Measurements from ENCODE around the gene GOT1. TPM values are rescaled to one million over a fixed set of nuclear protein-coding genes. Genes with fewer than 3 reads are reported as not detected.
A peak's percentile ranks its signal among the peaks of the same experiment; 100 is the strongest.

GOT1 gene
- total RNA-seq, 4 donors from 2014 or later = 8.6 to 19.9 (median 12.1) TPM

GRCh38 chr10:99430116-99430450 lies 341 bp downstream of the GOT1 start:
- H3K36me3 ChIP-seq = peaks cover 0 to 22% (median 0%) of the 10 kb centered on the region in 3 donors
- peak overlapping the region; percentile 63 to 85 (median 71) for H3K4me3 ChIP-seq
- DNase-seq (ENCODE audit: low spot score in 2 of 2) = no peak
- no peaks in the 10 kb centered on the region for H3K27me3 ChIP-seq
- WGBS, 2 donors = 14 to 23% methylated on average over 5 to 13 of the region's 14 CpGs
- peak overlapping the region; percentile 21 to 88 (median 76) for H3K27ac ChIP-seq
- H3K9me3 ChIP-seq = no peaks in the 10 kb centered on the region
- TF ChIP-seq POLR2A (IDR thresholded peaks at IDR 0.05) (no peak), CTCF (IDR thresholded peaks at IDR 0.05) (no peak), EP300 (IDR thresholded peaks at IDR 0.05) (no peak)
- peaks cover 0 to 21% (median 9%) of the 10 kb centered on the region in 4 donors for H3K4me1 ChIP-seq

DNA sequence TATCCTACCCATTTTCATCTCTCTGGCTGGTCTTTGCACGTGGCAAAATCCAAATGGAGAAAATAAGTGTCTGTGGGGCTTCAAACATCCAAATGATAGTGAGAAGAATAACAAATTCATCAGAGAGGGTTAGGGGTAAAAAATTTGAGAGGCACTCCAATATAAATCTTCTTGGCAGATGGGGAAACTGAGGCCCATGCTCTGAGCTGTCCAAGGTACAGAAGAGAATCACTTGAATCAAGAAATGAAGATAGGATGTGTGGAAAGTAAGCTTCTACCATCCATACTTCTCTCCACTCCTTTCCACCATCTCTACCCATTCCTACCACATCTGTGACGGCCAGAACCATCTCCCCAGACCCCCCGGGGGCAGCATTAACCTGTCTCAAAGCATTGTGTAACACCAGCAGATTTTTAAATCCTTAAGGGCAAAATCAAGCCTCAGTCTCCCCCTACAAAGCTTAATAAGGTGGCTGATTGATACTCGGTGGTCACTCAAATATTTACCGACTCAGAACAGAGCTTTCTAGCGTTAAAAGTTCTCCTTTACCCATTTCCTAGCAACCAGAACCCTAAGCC lies 818 bp downstream of the GOT1 start:
- Histone ChIP-seq H3K4me3 (peak overlapping the region; percentile 63 to 85 (median 71)), H3K27ac (peak overlapping the region in 2 of 4 donors; percentile 83 to 88), H3K36me3 (peaks cover 0 to 24% (median 0%) of the 10 kb centered on the region in 3 donors), H3K9me3 (no peaks in the 10 kb centered on the region), H3K4me1 (peaks cover 0 to 21% (median 9%) of the 10 kb centered on the region in 4 donors), H3K27me3 (no peaks in the 10 kb centered on the region)
- DNase-seq (ENCODE audit: low spot score in 2 of 2) = no peak
- WGBS, 2 donors = 26 to 30% methylated on average over 6 of the region's 6 CpGs
- TF ChIP-seq EP300 (IDR thresholded peaks at IDR 0.05) (no peak), CTCF (IDR thresholded peaks at IDR 0.05) (no peak), POLR2A (IDR thresholded peaks at IDR 0.05) (no peak)

GRCh38 chr10:99427566-99428190 lies 2.7 kb downstream of the GOT1 start:
- H3K4me3 ChIP-seq = no peak overlapping the region
- no peak overlapping the region for H3K27ac ChIP-seq
- WGBS, 2 donors = 73 to 79% methylated on average over 4 of the region's 4 CpGs
- peaks cover 0 to 21% (median 9%) of the 10 kb centered on the region in 4 donors for H3K4me1 ChIP-seq
- DNase-seq (ENCODE audit: low spot score in 2 of 2) = no peak
- H3K9me3 ChIP-seq = no peaks in the 10 kb centered on the region
- peaks cover 0 to 14% (median 0%) of the 10 kb centered on the region in 3 donors for H3K36me3 ChIP-seq
- H3K27me3 ChIP-seq = no peaks in the 10 kb centered on the region
- no peak for TF ChIP-seq CTCF (IDR thresholded peaks at IDR 0.05)

DNA sequence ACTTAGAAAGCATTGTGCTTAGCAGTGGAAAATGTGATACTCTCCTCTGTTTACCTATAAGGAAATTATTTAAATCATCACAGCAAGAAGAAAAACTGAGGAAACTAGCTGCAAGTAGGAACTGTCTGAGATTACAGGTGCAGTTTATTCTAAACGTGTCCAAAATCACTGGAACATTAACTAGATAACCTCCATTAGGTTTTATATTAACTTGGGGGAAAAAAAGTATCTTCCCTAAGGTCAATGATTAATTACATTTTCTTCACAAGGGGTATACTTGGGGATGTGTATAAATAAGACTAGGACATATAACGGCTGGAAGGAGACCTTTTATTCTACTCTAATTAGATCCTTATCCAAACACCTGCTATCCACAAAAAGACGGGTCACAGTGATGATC lies 3.7 kb downstream of the GOT1 start:
- no peak overlapping the region for H3K4me3 ChIP-seq
- no peak overlapping the region for H3K27ac ChIP-seq
- 75 to 81% methylated on average over 3 of the region's 3 CpGs for WGBS, 2 donors
- H3K36me3 ChIP-seq = peaks cover 0 to 14% (median 0%) of the 10 kb centered on the region in 3 donors
- peaks cover 0 to 17% (median 3%) of the 10 kb centered on the region in 4 donors for H3K4me1 ChIP-seq
- no peak for DNase-seq (ENCODE audit: low spot score in 2 of 2)
- no peaks in the 10 kb centered on the region for H3K9me3 ChIP-seq
- H3K27me3 ChIP-seq = no peaks in the 10 kb centered on the region
- no peak for TF ChIP-seq EP300 (IDR thresholded peaks at IDR 0.05)
- TF ChIP-seq POLR2A (IDR thresholded peaks at IDR 0.05) = no peak
- TF ChIP-seq CTCF (IDR thresholded peaks at IDR 0.05) = no peak

DNA sequence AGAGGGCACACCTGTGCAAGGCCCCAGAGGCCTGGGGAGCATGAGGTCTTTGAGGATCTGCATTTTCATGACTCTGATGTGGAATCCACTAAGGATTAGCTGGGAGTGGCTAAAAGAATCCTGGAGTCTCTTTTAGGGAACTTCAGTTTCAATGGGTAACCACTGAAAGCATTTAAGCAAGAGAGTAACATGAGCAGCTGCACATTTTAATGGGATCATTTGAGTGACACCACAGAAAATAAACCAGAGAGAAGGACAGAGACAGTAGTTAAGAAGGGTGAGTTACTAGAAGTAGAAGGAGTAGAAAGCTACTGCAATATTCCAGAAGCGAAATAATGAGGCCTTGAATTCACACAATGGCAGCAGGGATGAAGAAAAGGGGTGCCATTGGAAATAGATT lies 5.2 kb downstream of the GOT1 start:
- Histone ChIP-seq H3K4me3 (no peak overlapping the region), H3K27ac (no peak overlapping the region), H3K27me3 (no peaks in the 10 kb centered on the region), H3K9me3 (no peaks in the 10 kb centered on the region), H3K36me3 (peaks cover 0 to 22% (median 0%) of the 10 kb centered on the region in 3 donors), H3K4me1 (peaks cover 0 to 11% (median 0%) of the 10 kb centered on the region in 4 donors)
- no peak for DNase-seq (ENCODE audit: low spot score in 2 of 2)
- 84 to 98% methylated on average over 1 of the region's 1 CpG for WGBS, 2 donors
- TF ChIP-seq CTCF (IDR thresholded peaks at IDR 0.05) (no peak), POLR2A (IDR thresholded peaks at IDR 0.05) (no peak), EP300 (IDR thresholded peaks at IDR 0.05) (no peak)

Measured in tibial nerve (tissue), 4 donors.